Hematopoietic multipotent progenitor cell (in vitro differentiated cells): ENCODE results near the gene CITED1. TPM values are rescaled to one million over a fixed set of nuclear protein-coding genes. Genes with fewer than 3 reads are reported as not detected.
"Not testable (repeated sequence)": the region's sequence is repeated elsewhere in the genome, so short reads cannot be mapped to it uniquely, and the experiment has no call there.

ENCODE experiments used
- DNase-seq, 3 donors: peaks; one replicate each; pipeline ENCODE4 v3.0.0-alpha.2; 2011 to 2015; ENCODE audit warnings: low read depth in 2 of 3, low spot score in 2 of 3
- total RNA-seq: library from RNA; depleted of rRNA; stranded (reverse); fragments of >200 nt; gene quantifications from one replicate; pipeline ENCODE4 v1.2.3, GENCODE V29; 2012

Gene CITED1
- not detected for total RNA-seq

GRCh38 chrX:72305286-72306084 lies at the start of gene CITED1:
TSS of gene CITED1 (minus strand) at chrX:72305914. CDS start at chrX:72302869, 3,045 bp downstream.
- DNase-seq = no peak

GRCh38 chrX:72352786-72353185 lies 47.1 kb upstream of the CITED1 start:
- no peak for DNase-seq

GRCh38 chrX:72351606-72352334 lies 46.1 kb upstream of the CITED1 start:
- DNase-seq = no peak

- no peak for DNase-seq
Measured at GRCh38 chrX:72349190-72349589, 43.5 kb upstream of the CITED1 start.

- DNase-seq = no peak
Measured at GRCh38 chrX:72348247-72348979, 42.7 kb upstream of the CITED1 start.

GRCh38 chrX:72347366-72347765 lies 41.7 kb upstream of the CITED1 start:
- DNase-seq = no peak

GRCh38 chrX:72346302-72346949 lies 40.7 kb upstream of the CITED1 start:
- no peak for DNase-seq

GRCh38 chrX:72340626-72341025 lies 34.9 kb upstream of the CITED1 start:
- no peak for DNase-seq

- no peak for DNase-seq
Measured at GRCh38 chrX:72340041-72340440, 34.3 kb upstream of the CITED1 start.

GRCh38 chrX:72330131-72330530 lies 24.4 kb upstream of the CITED1 start:
- DNase-seq = no peak

GRCh38 chrX:72326605-72327300 lies 21.0 kb upstream of the CITED1 start:
- no peak for DNase-seq

GRCh38 chrX:72319651-72320050 lies 13.9 kb upstream of the CITED1 start:
- DNase-seq = not testable (repeated sequence)

- no peak for DNase-seq
Measured at GRCh38 chrX:72317139-72317538, 11.4 kb upstream of the CITED1 start.

- no peak for DNase-seq
Measured at GRCh38 chrX:72316408-72317110, 10.8 kb upstream of the CITED1 start.

GRCh38 chrX:72314881-72315280 lies 9.2 kb upstream of the CITED1 start:
- DNase-seq = no peak

GRCh38 chrX:72313707-72314641 lies 8.3 kb upstream of the CITED1 start:
- no peak for DNase-seq

- DNase-seq = no peak
Measured at GRCh38 chrX:72312311-72312940, 6.7 kb upstream of the CITED1 start.
